Astrocyte (in vitro differentiated cells and primary cell): Measurements from ENCODE around the gene PRIM2.
"Not testable (repeated sequence)": the region's sequence is repeated elsewhere in the genome, so short reads cannot be mapped to it uniquely, and the experiment has no call there.

Experiments used
- EZH2 ChIP-seq: IDR thresholded peaks from 2 replicates; pipeline ENCODE4 v1.6.1; 2012; ENCODE audit warnings: mild to moderate bottlenecking, low read length, inconsistent platforms; ENCODE audit not compliant: insufficient read depth
- TF ChIP-seq, protein P1 (sequence below): IDR thresholded peaks from 2 replicates; pipeline ENCODE4 v1.5.1; 2011; ENCODE audit warnings: low read depth, mild to moderate bottlenecking, inconsistent platforms, low read length, moderate library complexity; ENCODE audit not compliant: insufficient read depth

GRCh38 chr6:57310095-57310816 lies 7.2 kb upstream of the PRIM2 start:
- TF ChIP-seq, protein P1, sequence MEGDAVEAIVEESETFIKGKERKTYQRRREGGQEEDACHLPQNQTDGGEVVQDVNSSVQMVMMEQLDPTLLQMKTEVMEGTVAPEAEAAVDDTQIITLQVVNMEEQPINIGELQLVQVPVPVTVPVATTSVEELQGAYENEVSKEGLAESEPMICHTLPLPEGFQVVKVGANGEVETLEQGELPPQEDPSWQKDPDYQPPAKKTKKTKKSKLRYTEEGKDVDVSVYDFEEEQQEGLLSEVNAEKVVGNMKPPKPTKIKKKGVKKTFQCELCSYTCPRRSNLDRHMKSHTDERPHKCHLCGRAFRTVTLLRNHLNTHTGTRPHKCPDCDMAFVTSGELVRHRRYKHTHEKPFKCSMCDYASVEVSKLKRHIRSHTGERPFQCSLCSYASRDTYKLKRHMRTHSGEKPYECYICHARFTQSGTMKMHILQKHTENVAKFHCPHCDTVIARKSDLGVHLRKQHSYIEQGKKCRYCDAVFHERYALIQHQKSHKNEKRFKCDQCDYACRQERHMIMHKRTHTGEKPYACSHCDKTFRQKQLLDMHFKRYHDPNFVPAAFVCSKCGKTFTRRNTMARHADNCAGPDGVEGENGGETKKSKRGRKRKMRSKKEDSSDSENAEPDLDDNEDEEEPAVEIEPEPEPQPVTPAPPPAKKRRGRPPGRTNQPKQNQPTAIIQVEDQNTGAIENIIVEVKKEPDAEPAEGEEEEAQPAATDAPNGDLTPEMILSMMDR = not testable (repeated sequence)
- TF ChIP-seq EZH2 = not testable (repeated sequence)
